HG03558 (cell line): ENCODE measurements around the gene EFNA1.
"Not testable (repeated sequence)": the region's sequence is repeated elsewhere in the genome, so short reads cannot be mapped to it uniquely, and the experiment has no call there.

Experiments used
- ATAC-seq: cut with Tn5 transposase; IDR thresholded peaks from one replicate; pipeline ENCODE4 v1.9.1; 2021; ENCODE audit warnings: moderate number of reproducible peaks; ENCODE audit not compliant: unreplicated experiment; ENCODE audit errors: extremely low read depth

EFNA1 gene

DNA sequence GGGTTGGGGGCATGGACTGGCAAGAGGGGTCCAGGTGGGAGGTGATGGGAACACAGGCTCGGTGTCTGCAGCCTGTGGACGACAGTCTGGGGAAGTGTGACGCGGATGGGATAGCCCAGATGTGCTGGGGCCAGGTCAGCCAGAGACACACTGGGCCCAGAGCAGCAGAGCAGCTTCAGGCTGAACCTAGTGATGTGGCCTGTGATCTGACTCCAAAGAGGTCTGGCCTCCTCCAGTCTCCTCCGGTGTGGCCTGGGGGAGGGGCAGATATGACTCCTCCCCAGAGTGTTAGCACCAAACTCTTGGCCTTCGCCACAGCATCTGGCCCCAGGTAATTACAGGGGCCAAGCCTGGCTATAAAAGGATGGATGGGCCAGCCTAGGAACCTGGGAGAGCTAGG, 35.5 kb upstream of the EFNA1 start:
- ATAC-seq = no peak

DNA sequence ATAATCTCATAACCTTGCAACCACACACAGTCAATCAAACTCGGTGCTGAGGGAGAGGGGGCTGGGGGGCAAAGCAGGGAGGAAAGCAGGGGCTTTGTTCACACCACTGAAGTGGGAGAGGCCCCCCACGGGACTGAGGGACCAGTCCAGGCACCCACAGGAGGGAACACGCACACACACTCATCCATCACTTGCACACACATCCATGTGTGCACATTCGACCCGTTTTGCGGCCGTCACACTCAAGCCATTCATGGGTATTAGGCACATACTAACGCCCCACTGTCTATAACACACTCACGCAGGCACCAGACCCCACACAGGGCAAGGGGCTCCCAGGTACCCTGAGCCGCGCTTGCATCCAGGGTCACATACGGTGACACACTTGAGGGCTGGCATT, 35.0 kb upstream of the EFNA1 start:
- no peak for ATAC-seq

DNA sequence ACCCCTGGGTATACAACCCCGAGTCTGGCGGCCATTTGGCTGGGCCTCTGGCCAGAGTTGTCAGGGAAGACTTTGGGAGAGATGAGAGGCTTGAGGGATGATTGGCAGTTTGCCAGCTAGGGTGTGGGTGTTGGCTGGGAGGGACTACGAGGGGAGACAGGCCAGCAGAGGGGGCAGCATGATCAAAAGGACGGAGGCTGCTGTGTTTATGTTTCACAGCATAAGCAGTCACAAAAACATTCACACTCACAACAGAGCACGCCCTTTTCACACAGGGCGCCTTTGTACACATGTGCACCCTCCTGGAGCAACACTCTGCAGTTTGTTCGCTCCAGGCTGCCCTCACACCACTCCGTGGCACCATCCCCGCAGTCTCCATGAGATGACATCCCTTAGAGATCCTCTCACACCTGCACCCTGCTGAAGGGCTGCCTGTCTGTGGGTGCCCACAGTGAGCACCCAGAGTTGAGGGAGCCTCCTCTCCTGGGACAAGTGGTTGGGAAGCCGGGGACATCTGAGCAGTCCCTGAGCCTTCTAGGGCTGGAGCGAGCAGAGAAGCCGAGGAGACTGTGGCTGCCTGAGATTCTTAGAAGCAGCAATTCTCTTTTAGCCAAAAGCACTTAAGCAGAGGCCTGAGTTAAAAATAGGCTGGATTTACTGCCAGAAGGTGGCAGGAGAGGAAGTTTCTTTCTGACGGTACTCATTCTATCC, 33.6 kb upstream of the EFNA1 start:
- ATAC-seq = no peak

DNA sequence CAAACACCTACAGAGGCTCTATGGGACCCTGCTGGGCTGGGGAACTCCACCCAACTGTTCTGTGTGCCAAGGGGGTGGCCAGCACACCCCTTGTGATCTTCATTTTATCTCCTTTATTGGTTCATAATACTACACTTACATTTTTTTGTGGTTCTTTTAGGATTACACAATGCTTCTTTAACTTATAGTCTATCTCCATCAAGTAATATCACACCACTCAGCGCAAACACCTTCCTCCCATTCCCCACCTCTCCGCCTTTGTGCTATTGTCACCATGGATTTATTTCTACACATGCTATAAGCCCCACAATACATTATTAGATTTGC, 33.1 kb upstream of the EFNA1 start:
- no peak for ATAC-seq

DNA sequence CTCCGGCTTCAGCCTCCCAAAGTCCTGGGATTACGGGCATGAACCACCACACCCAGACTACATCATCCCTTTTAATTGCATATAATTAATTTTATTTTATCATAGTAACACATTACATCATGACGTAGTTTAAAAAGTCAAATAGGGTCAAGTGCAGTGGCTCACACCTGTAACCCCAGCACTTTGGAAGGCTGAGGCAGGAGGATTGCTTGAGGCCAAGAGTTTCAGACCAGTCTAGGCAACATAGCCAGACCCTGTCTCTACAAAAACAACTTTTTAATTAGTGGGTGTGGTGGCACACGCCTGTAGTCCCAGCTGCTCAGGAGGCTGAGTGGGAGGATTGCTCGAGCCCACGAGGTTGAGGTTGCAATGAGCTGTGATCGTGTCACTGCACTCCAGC, 28.3 kb upstream of the EFNA1 start:
- no peak for ATAC-seq

DNA sequence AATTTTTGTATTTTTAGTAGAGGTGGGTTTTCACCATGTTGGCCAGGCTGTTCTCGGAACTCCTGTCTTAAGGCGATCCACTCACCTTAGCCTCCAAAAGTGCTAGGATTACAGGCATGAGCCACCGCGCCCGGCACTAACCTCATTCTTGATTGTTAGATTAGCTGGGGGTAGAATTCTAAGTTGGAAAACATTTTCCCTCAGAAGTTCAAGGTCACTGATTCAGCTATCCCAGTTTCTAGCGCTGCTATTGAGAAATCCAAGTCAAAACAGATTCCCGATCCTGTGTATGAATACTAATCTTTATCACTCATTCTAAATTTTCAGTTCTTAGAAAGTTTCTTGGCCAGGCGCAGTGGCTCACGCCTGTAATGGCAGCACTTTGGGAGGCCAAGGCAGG, 24.4 kb upstream of the EFNA1 start:
- no peak for ATAC-seq

DNA sequence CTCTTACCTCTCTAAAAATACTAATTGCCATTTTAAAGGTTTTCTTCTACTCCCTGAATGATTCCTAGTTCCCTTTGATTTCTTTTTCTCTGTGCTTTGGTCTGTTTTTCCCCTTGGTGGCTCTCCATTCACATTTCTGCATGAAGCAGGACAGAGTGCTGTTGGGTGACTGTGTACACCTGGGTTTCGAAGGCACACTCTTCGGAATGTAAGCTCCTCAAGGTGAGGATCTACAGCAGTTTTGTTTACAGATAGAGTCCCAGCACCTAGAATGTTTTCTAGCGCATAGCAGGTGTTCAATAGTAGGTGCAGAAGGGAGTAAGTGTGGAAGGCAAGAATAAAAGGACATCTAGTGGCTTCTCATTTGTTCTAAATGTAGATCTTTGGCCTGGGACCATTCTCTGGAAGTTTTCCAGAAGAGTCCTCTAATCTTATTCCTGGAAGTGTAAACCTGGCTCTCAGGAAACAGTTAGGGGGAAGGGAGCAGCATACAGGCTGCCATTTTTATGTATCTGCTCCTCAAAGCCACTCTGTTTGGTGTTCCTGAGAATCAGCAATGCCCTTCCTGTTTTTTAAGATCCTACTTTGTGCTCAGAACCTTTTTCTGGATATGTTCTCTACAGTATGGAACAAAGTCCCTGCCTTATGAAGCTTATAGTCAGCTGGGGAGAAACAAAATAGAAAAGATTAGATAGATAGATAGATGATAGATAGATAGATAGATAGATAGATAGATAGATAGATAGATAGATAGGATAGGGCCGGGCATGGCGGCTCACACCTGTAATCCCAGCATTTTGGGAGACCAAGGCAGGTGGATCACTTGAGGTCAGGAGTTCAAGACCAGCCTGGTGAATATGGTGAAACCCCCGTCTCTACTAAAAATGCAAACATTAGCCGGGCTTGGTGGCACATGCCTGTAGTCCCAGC, 22.8 kb upstream of the EFNA1 start:
- no peak for ATAC-seq

DNA sequence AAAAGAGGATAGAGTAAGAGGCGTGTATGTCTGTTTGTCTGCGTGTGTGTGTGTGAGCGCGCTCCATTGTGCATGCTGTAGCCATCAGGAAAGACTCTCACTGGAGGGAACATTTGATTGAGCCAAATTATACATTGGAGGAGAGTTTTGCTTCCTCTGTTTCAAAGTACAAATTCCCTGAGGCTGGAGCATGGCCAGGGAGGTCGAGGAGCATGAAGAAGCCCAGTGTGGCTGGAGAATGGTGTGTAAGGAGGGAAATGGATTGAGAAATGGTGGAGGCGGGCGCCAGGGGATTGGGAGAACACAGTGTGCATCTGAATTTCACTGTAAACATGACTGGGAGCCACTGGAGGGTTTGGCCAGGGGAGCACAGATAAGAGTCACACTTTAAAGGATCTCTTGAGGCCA, 22.1 kb upstream of the EFNA1 start:
- no peak for ATAC-seq

DNA sequence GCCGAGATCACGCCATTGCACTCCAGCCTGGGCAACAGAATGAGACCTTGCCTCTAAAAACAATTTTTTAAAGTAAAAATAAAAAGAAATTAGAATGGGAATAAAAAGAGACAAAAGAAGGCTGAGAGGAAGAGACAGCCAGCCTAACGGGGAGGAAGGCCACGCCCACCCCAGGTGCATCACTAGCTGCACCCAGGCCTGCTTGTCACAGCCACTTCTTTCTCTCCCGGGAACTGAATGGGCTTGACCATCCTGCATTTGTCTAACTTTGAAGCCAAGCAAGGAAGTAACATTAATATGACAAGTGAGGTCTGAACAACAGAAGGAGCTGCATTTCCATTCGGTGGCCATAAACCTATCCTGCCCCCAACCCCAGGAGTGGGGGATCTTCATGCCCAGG, 20.8 kb upstream of the EFNA1 start:
- ATAC-seq = no peak

DNA sequence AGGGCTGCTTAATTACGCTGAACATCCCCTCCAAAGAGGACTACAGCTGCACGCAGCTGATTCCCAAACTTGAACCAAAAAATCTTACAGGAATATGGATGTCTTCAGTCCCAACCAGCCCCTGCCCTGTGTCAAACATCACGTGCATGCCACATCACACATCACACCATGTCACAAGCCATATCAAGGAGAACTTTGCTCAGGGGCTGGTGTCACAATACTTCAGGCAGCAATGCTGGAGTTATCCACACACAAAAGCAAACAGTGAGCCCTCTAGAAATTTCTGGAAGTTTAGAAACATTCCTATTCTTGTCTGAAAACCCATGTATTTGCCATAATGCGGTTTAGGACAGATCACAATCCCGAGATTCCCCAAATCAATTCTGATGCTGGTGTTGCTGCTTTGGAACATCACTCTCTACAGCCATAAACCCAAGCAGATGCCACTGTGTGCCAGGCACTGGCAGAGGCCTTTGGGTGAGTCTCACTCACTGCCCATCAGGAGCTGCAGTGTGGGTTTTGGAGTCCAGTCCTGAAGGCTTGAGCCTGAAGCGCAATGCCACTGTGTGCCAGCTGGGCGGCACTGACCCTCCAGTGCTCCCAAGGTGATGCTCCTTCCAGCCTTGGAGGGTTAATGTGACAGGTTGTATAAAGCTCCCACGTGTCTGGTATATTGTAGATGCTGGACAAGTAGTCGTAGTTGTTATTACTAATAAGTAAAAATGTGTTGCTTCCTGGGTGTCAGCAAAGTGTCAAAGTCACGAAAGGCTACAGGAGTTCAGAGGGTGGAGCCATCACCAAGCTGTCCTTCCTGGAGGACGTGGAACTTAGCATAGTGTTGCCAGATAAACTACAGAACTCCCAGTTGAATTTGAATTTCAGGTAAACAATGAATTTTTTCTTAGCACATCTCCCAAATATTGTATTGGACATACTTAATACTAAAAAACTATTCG, 20.1 kb upstream of the EFNA1 start:
- no peak for ATAC-seq

DNA sequence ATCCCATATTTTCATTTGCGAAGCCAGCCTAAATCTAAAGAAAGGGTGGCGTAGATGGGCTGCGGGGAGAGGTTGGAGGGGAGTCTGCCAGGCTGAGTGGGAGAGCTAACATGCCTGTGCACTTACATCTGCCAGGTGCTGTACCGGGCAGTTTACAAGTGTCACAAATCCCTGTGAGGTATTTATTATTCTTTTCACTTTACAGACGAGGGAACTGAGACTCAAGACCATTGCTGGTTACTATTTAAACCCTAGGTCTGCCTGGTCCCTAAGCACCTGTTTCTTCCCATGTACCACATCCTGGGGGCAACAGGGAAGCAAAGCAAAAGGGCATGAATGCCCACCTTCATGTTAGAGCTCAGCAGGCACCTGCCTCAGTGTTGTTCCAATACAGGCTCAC, 19.4 kb upstream of the EFNA1 start:
- ATAC-seq = no peak

DNA sequence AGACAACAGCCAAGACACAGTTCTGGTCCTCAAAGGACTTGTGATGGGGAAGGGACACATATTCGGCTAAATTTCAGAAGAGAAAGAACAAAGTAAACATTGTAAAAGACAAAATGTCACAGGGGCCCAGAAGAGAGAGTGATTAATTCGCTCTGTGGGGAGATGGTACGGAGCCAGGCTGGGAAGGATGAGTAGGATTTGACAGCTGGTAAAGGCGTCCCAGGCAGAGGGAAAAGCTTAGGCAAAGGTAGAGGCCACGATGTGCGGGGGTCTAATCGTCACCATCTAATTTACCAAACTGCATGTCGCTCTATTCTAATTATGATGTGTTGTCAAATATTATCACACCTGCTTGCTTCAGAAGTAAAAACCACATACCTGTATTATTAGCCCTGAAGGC, 17.3 kb upstream of the EFNA1 start:
- no peak for ATAC-seq

DNA sequence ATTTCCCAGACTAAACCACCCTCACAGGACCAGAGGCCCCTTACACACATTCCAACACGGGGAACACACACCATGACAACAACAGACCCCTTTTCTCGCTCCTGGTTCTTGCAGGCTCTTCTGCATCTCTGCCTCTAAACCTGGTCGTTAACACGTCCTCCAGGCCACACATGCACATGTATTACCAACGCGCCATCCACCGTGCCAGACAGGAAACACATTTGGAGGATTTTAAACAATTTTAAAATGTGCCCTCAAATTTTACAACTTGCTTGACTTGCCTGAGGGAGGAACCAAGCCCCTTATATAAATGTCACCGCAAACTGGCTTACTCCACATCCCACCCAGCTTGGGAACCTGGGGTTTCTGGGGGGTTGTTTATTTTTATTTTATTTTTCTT, 16.9 kb upstream of the EFNA1 start:
- no peak for ATAC-seq

DNA sequence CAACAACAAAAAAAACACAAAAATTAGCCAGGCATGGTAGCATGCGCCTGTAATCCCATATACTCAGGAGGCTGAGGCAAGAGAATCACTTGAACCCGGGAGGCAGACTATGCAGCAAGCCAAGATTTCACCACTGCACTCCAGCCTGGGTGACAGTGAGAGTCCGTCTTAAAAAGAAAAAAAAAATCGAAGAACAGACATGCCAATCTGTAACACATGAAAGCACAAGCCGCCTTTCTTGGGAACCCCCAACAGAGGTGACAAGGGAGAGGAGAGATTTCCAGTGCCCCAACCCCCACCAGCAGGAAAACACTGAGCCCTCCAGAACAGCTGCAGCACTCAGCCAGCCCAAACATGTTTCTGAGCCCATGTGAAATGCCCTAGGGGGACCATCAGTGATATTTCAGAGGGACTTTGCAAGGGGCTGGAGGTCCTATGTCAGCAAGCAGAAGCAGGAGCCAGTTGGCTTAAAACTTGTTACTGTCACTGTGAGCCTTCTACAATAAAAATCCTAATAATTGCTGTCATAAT, 14.2 kb upstream of the EFNA1 start:
- no peak for ATAC-seq

DNA sequence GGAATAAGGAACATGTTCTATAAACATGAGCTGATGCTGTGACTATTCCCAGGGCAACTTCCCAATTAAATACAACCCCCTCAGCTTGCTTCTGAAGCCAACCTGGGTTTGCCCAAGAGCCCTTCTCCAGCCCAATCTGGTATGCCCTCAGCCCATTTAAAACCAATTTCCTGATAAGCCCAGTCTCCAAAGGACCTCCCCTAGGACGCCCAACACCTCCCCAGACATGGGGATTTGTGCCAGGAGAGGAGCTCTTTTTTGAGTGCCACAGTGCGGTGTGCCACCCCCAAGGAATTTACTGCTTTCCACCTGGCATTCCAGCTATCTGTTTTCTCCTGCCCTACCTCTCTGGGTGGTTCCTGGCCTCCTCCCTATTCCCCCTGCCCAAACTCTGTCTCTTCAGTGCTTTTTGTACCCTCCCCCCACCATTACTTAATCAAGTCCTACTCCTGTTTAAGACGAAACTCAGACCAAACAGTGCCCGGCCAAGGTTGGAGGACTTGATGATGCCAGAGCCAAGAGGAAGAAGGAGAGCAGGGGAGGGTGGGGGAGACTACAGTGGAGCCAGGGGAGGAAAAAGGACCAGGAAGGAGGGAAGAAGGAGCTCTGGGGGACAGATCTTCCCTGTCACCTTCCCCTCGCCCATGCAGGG, 11.4 kb upstream of the EFNA1 start:
- ATAC-seq = no peak

DNA sequence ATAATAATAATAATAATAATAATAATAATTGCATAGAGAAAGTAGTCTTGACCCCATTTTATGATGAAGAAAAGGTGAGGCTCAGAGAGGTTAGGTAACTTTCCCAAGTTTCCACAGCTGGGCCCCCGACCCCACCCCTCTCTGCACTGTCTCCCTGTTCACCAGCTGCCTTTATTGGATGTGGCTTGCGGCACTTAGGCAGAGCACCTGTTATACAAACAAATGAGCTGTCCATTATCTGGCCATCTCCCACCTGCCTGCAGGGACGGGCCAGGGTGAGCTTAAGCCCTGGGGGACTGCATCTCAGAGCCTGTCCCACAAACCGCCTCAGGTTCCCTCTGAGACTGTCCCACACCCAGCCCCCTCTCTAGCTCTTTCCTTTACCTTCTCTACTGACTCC, 10.1 kb upstream of the EFNA1 start:
- ATAC-seq = no peak

DNA sequence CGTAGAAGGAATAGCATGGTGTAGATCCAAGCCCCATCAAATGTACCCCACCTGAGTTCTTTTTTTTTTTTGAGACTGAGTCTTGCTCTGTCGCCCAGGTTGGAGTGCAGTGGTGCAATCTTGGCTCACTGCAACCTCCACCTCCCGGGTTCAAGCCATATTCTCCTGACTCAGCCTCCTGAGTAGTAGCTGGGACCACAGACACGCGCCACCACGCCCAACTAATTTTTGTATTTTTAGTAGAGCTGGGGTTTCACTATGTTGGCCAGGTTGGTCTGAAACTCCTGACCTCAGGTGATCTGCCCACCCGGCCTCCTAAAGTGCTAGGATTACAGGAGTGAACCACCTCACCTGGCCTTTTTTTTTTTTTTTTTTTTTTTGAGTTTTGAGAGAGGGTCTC, 9.6 kb upstream of the EFNA1 start:
- not testable (repeated sequence) for ATAC-seq

DNA sequence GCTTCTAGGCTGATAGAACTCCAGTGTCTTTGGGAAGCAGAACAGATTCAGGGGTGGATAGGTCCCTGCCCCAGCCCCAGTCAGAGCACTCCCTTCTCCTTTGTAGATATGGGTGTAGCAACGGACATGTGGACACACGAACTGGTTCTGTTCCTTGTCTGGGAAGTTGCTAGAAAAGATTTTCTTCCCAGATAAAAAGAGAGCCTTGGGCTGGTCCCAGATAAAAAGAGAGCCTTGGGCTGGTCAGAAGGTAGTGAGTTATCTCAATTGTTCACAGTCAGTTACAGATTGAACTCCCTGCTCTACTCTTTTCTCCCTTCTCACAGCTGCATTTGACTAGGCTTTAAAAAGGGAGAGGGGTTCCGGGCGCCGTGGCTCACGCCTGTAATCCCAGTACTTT, 7.4 kb upstream of the EFNA1 start:
- no peak for ATAC-seq

DNA sequence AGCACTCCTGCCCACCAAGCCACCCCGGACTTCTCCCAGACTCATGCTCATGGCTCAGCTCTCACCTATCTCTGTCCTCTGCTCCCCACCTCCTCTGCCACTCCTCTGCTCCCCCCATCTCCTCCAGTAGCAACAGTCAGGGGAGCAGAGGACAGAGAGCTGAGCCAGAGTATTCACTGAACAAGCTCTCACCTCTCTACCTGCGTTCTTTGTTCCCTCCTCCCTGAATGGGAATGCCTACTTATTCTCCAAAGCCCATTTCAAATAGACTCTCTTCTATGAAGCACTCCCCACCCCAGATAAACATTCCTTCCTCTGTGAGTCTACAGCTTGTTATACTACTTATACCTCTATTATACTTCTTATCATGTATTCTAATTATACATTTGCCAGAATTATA, 6.4 kb upstream of the EFNA1 start:
- no peak for ATAC-seq

DNA sequence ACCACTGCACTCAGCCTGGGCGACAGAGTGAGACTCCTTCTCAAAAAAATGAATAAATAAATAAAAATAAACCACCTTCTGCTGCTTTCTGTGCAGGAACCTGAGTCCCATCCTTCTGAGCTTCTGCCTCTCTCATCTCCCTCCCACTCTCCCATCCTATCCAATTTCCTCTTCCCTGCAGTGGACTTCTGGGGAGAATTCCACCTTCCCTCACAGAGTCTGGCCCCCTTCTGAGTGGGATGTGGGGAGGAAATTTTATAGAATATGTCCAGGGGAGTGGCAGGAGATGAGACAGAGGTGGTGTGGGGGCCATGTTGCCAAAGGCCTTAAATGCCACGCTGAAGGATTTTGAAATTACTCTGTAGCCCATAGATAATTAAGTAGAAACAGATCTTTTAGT, 5.4 kb upstream of the EFNA1 start:
- ATAC-seq = no peak
